GM23338 (cell line): ENCODE data around the gene MVB12B. TPM values are rescaled to one million over a fixed set of nuclear protein-coding genes. Genes with fewer than 3 reads are reported as not detected.

ENCODE experiments used
- ATAC-seq: fragments of 200-7000 bp; cut with Tn5 transposase; 3 replicates; pipeline ENCODE4 v1.9.1; 2020
- DNase-seq: peaks from one replicate; pipeline ENCODE4 v3.0.0-alpha.2; 2015; ENCODE audit warnings: low spot score
- H2AFZ ChIP-seq: fragments of 200-600 bp; sonication (generic); 2 replicates; pipeline ENCODE4 v1.8.0; 2016; ENCODE audit warnings: antibody characterized with exemption, mild to moderate bottlenecking, moderate library complexity
- H3F3A ChIP-seq: fragments of 200-600 bp; sonication (generic); replicated peaks from 2 replicates; pipeline ENCODE4 v1.8.0; 2017; ENCODE audit warnings: antibody characterized with exemption, mixed run types, low read depth
- H3K27ac ChIP-seq: fragments of 200-600 bp; sonication (generic); 2 replicates; pipeline ENCODE4 v1.6.1; 2016; ENCODE audit warnings: low read depth
- H3K27me3 ChIP-seq: fragments of 200-600 bp; sonication (generic); 2 replicates; pipeline ENCODE4 v1.8.0; 2016; ENCODE audit warnings: mild to moderate bottlenecking, mixed run types, moderate library complexity; ENCODE audit not compliant: insufficient read depth
- H3K36me3 ChIP-seq: fragments of 200-600 bp; sonication (generic); 2 replicates; pipeline ENCODE4 v1.8.0; 2016; ENCODE audit warnings: mild to moderate bottlenecking; ENCODE audit not compliant: insufficient read depth
- H3K4me1 ChIP-seq: fragments of 200-600 bp; sonication (generic); 2 replicates; pipeline ENCODE4 v1.8.0; 2016; ENCODE audit warnings: mild to moderate bottlenecking, moderate library complexity; ENCODE audit not compliant: insufficient read depth
- H3K4me2 ChIP-seq: fragments of 200-600 bp; sonication (generic); 2 replicates; pipeline ENCODE4 v1.7.1; 2017; ENCODE audit warnings: mixed run types
- H3K4me3 ChIP-seq: fragments of 200-600 bp; sonication (generic); 2 replicates; pipeline ENCODE4 v1.6.1; 2016; ENCODE audit warnings: mixed run types
- H3K79me2 ChIP-seq: fragments of 200-600 bp; sonication (generic); replicated peaks from 2 replicates; pipeline ENCODE4 v1.8.0; 2017; ENCODE audit warnings: mild to moderate bottlenecking; ENCODE audit not compliant: insufficient read depth
- H3K9me2 ChIP-seq: fragments of 200-600 bp; sonication (generic); 2 replicates; pipeline ENCODE4 v1.8.0; 2017; ENCODE audit not compliant: insufficient read depth
- H4K20me1 ChIP-seq: fragments of 200-600 bp; sonication (generic); replicated peaks from 2 replicates; pipeline ENCODE4 v1.8.0; 2017; ENCODE audit warnings: mild to moderate bottlenecking; ENCODE audit not compliant: insufficient read depth
- H3K27ac Mint-ChIP-seq: 2 replicates; pipeline ENCODE4 v1.8.0; 2020; ENCODE audit warnings: inconsistent platforms, mild to moderate bottlenecking, moderate library complexity, mixed read lengths
- H3K27me3 Mint-ChIP-seq: 3 replicates; pipeline ENCODE4 v1.8.0; 2022; ENCODE audit warnings: low read depth, mild to moderate bottlenecking, moderate library complexity, mixed read lengths, inconsistent platforms; ENCODE audit not compliant: insufficient read depth, poor library complexity
- H3K36me3 Mint-ChIP-seq: 3 replicates; pipeline ENCODE4 v1.8.0; 2021; ENCODE audit warnings: low read depth, mild to moderate bottlenecking, inconsistent platforms, moderate library complexity, mixed read lengths
- H3K4me1 Mint-ChIP-seq: 3 replicates; pipeline ENCODE4 v1.8.0; 2020; ENCODE audit warnings: mild to moderate bottlenecking, inconsistent platforms, mixed read lengths
- H3K4me3 Mint-ChIP-seq: 3 replicates; pipeline ENCODE4 v1.8.0; 2021; ENCODE audit warnings: moderate library complexity, mild to moderate bottlenecking, inconsistent platforms, mixed read lengths
- H3K9me3 Mint-ChIP-seq: 3 replicates; pipeline ENCODE4 v1.8.0; 2020; ENCODE audit warnings: moderate library complexity, mild to moderate bottlenecking, inconsistent platforms, mixed read lengths
- CREB1 ChIP-seq: fragments of 250-450 bp; sonication (Bioruptor Pico); IDR thresholded peaks from 2 replicates; pipeline ENCODE4 v1.5.0; 2020; ENCODE audit warnings: low read depth, mild to moderate bottlenecking, moderate library complexity
- EZH2 ChIP-seq: fragments of 200-600 bp; sonication (generic); IDR thresholded peaks from one replicate; pipeline ENCODE4 v1.8.0; 2017; ENCODE audit warnings: antibody characterized with exemption, mild to moderate bottlenecking, low read depth; ENCODE audit not compliant: unreplicated experiment
- EZH2phosphoT487 ChIP-seq: fragments of 200-600 bp; sonication (generic); IDR thresholded peaks from one replicate; pipeline ENCODE4 v1.8.1; 2018; ENCODE audit warnings: antibody characterized with exemption; ENCODE audit not compliant: unreplicated experiment
- JUNB ChIP-seq: IDR thresholded peaks from one replicate; pipeline ENCODE4 v1.6.1; 2016; ENCODE audit warnings: antibody characterized with exemption; ENCODE audit not compliant: unreplicated experiment
- NANOG ChIP-seq: IDR thresholded peaks from 2 replicates; pipeline ENCODE4 v1.6.1; 2016; ENCODE audit warnings: antibody characterized with exemption, borderline replicate concordance
- POLR2AphosphoS5 ChIP-seq: IDR thresholded peaks from 2 replicates; pipeline ENCODE4 v1.6.1; 2016; ENCODE audit warnings: antibody characterized with exemption, low read depth
- REST ChIP-seq: IDR thresholded peaks from one replicate; pipeline ENCODE4 v1.6.1; 2018; ENCODE audit warnings: antibody characterized with exemption; ENCODE audit not compliant: unreplicated experiment
- STAT1 ChIP-seq: IDR thresholded peaks from one replicate; pipeline ENCODE4 v1.6.1; 2016; ENCODE audit warnings: antibody characterized with exemption; ENCODE audit not compliant: unreplicated experiment
- ZNF114 ChIP-seq: fragments of 250-450 bp; sonication (Bioruptor Pico); IDR thresholded peaks from 2 replicates; pipeline ENCODE4 v1.5.0; 2020; ENCODE audit warnings: mild to moderate bottlenecking, moderate library complexity
- ZNF331 ChIP-seq: fragments of 250-450 bp; sonication (Bioruptor Pico); IDR thresholded peaks from 2 replicates; pipeline ENCODE4 v1.5.0; 2020; ENCODE audit warnings: low read depth, mild to moderate bottlenecking, moderate library complexity
- ZNF462 ChIP-seq: fragments of 250-450 bp; sonication (Bioruptor Pico); IDR thresholded peaks from 2 replicates; pipeline ENCODE4 v1.5.0; 2020; ENCODE audit warnings: mild to moderate bottlenecking, moderate library complexity
- polyA plus RNA-seq: library from polyadenylated mRNA; unstranded; fragments of >200 nt; fragmentation: Nextera tagmentation; extraction: Ambion mirVana; gene quantifications from 2 replicates; pipeline ENCODE4 v1.2.1, GENCODE V29; 2016
- total RNA-seq: library from RNA; depleted of rRNA; stranded (reverse); fragments of >200 nt; shearing (Covaris generic); gene quantifications from 2 replicates; pipeline ENCODE4 v1.2.3, GENCODE V29; 2014
- TF ChIP-seq, protein P1 (sequence below): IDR thresholded peaks from 2 replicates; pipeline ENCODE4 v1.6.1; 2016; ENCODE audit warnings: antibody characterized with exemption
- TF ChIP-seq, protein P2 (sequence below), 2 experiments: fragments of 200-600 bp in 1 of 2; sonication (generic) in 1 of 2; conservative IDR thresholded peaks; 2 replicates each; pipeline versions ENCODE4 v1.5.1 to v1.6.1; 2016 to 2017; ENCODE audit warnings: antibody characterized with exemption in 2 of 2, low read depth in 2 of 2, mild to moderate bottlenecking in 2 of 2, moderate library complexity in 1 of 2

MVB12B gene
- total and polyA plus RNA-seq, 2 experiments from 2014 or later, result 1.9 to 6.6 TPM

DNA sequence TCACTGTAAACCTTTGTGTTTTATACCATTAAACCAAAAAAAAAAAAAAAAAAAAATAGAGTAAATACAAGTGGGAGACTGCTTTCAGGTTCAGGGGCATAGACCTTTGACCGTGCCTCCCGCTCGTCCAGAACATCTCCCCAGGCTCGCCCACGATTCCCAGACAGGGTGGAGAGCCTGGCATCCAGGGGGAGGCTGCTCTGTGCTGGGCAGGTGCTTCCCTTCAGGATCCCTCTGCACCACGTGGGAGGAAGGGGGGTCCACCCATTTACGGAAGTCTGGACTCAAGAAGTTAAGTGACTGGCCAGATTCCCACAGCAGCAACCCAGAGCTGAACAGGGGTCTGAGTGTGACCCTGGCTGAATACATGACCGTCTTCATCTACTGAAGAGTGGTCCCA lies 161.7 kb downstream of the MVB12B start:
- ATAC-seq (no peak), DNase-seq (no peak)
- Histone ChIP-seq H3K4me2 (no peak overlapping the region), H2AFZ (no peak overlapping the region), H3F3A (no peaks in the 10 kb centered on the region), H3K27ac (no peak overlapping the region), H3K27me3 (no peaks in the 10 kb centered on the region), H3K9me2 (no peaks in the 10 kb centered on the region), H3K79me2 (no peaks in the 10 kb centered on the region), H3K36me3 (no peaks in the 10 kb centered on the region), H3K4me1 (peaks cover 9% of the 10 kb centered on the region), H3K4me3 (no peak overlapping the region), H4K20me1 (no peaks in the 10 kb centered on the region)
- H3K36me3 Mint-ChIP-seq, result no peaks in the 10 kb centered on the region
- no peak overlapping the region for H3K4me3 Mint-ChIP-seq
- H3K27me3 Mint-ChIP-seq, result peaks cover 3% of the 10 kb centered on the region
- peaks cover 13% of the 10 kb centered on the region for H3K4me1 Mint-ChIP-seq
- TF ChIP-seq, protein P1, sequence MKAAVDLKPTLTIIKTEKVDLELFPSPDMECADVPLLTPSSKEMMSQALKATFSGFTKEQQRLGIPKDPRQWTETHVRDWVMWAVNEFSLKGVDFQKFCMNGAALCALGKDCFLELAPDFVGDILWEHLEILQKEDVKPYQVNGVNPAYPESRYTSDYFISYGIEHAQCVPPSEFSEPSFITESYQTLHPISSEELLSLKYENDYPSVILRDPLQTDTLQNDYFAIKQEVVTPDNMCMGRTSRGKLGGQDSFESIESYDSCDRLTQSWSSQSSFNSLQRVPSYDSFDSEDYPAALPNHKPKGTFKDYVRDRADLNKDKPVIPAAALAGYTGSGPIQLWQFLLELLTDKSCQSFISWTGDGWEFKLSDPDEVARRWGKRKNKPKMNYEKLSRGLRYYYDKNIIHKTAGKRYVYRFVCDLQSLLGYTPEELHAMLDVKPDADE, result no peak
- no peak for TF ChIP-seq JUNB
- TF ChIP-seq NANOG, result no peak
- TF ChIP-seq POLR2AphosphoS5, result no peak
- TF ChIP-seq REST, result no peak
- TF ChIP-seq EZH2, result no peak
- TF ChIP-seq, protein P2, sequence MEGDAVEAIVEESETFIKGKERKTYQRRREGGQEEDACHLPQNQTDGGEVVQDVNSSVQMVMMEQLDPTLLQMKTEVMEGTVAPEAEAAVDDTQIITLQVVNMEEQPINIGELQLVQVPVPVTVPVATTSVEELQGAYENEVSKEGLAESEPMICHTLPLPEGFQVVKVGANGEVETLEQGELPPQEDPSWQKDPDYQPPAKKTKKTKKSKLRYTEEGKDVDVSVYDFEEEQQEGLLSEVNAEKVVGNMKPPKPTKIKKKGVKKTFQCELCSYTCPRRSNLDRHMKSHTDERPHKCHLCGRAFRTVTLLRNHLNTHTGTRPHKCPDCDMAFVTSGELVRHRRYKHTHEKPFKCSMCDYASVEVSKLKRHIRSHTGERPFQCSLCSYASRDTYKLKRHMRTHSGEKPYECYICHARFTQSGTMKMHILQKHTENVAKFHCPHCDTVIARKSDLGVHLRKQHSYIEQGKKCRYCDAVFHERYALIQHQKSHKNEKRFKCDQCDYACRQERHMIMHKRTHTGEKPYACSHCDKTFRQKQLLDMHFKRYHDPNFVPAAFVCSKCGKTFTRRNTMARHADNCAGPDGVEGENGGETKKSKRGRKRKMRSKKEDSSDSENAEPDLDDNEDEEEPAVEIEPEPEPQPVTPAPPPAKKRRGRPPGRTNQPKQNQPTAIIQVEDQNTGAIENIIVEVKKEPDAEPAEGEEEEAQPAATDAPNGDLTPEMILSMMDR (conservative IDR thresholded peaks at IDR 0.05; ENCODE audit: low read depth in 2 of 2), result no peak
- no peak for TF ChIP-seq EZH2phosphoT487
- no peak for TF ChIP-seq ZNF331 (CRISPR knock-in tag)
- no peak for TF ChIP-seq STAT1
- TF ChIP-seq ZNF462, result no peak
- no peak for TF ChIP-seq CREB1 (CRISPR knock-in tag)
- TF ChIP-seq ZNF114 (CRISPR knock-in tag), result no peak
- H3K9me3 Mint-ChIP-seq, result no peaks in the 10 kb centered on the region
- H3K27ac Mint-ChIP-seq, result no peak overlapping the region
